K562 (cell line): Measurements from ENCODE around the gene AGRN. TPM values are rescaled to one million over a fixed set of nuclear protein-coding genes. Genes with fewer than 3 reads are reported as not detected.

Experiments
- ATAC-seq: fragments of 200-7000 bp; cut with Tn5 transposase; 3 replicates; pipeline ENCODE4 v1.9.1; 2020; ENCODE audit warnings: moderate library complexity
- BruUV-seq: library from RNA; stranded (reverse); fragments of 400-500 nt; replicated peaks from 2 replicates; lab custom pipeline; 2021; lab: Mats Ljungman, UMichigan
- CTCF ChIA-PET: fragments of 300-600 bp; formaldehyde crosslinking; extraction: SDS; loops from one replicate; lab custom pipeline; 2021; ENCODE audit warnings: low intra/inter-chr PET ratio; lab: Yijun Ruan, JAX
- POLR2A ChIA-PET: fragments of 300-600, 350-650 bp; sonication (Branson Sonifier 250); formaldehyde crosslinking; extraction: SDS; loops from one replicate; lab custom pipeline; 2021; ENCODE audit warnings: antibody characterized with exemption, inconsistent platforms; lab: Yijun Ruan, JAX
- DNase-seq, 4 experiments: peaks; one replicate each; pipeline versions ENCODE4 v3.0.0 to v3.0.0-alpha.2; 2011 to 2018; ENCODE audit warnings: low spot score in 3 of 4, mixed read lengths in 3 of 4; ENCODE audit errors: extremely low read depth in 1 of 4
- FAIRE-seq: peaks from 2 replicates; lab custom pipeline; 2011; peaks lifted over from hg19 to GRCh38; lab: Jason Lieb, UNC
- H2AFZ ChIP-seq: 2 replicates; pipeline ENCODE4 v1.6.0; 2011; ENCODE audit warnings: low read depth, low read length, control low read depth, inconsistent platforms
- H3K27ac ChIP-seq: fragments of 200-600 bp; 3 replicates; pipeline ENCODE4 v1.8.0; 2011; ENCODE audit warnings: low read depth, mild to moderate bottlenecking, control low read depth, inconsistent platforms, low read length, moderate library complexity, mixed read lengths; ENCODE audit errors: extremely low read depth
- H3K27me3 ChIP-seq, 2 experiments: fragments of 300-600 bp in 1 of 2; 2 replicates in 1 of 2; 3 replicates in 1 of 2; pipeline versions ENCODE4 v1.6.0 to v1.8.0; 2011; ENCODE audit warnings: inconsistent platforms in 2 of 2, low read length in 2 of 2, mild to moderate bottlenecking in 1 of 2, mixed read lengths in 1 of 2, moderate library complexity in 1 of 2; ENCODE audit not compliant: control insufficient read depth in 2 of 2, insufficient read depth in 2 of 2
- H3K36me3 ChIP-seq: fragments of 300-600 bp; 3 replicates; pipeline ENCODE4 v1.8.0; 2011; ENCODE audit warnings: mild to moderate bottlenecking, low read length, inconsistent platforms; ENCODE audit not compliant: control insufficient read depth, insufficient read depth
- H3K4me1 ChIP-seq, 2 experiments: fragments of 200-600 bp in 1 of 2; replicated peaks in 1 of 2; 2 replicates in 1 of 2; 3 replicates in 1 of 2; pipeline versions ENCODE4 v1.5.1 to v1.8.0; 2011; ENCODE audit warnings: inconsistent platforms in 2 of 2, low read length in 2 of 2, mild to moderate bottlenecking in 1 of 2, mixed read lengths in 1 of 2, moderate library complexity in 1 of 2; ENCODE audit not compliant: control insufficient read depth in 2 of 2, insufficient read depth in 2 of 2
- H3K4me2 ChIP-seq: 2 replicates; pipeline ENCODE4 v1.6.1; 2011; ENCODE audit warnings: low read length, control low read depth, inconsistent platforms, mixed read lengths; ENCODE audit not compliant: insufficient read depth
- H3K4me3 ChIP-seq: fragments of 200-600 bp; sonication (generic), shearing (Covaris generic); 2 replicates; pipeline ENCODE4 v1.5.1; 2016; ENCODE audit warnings: control low read depth, inconsistent platforms
- H3K79me2 ChIP-seq: fragments of 200-600 bp; 3 replicates; pipeline ENCODE4 v1.8.0; 2011; ENCODE audit warnings: low read length, inconsistent platforms; ENCODE audit not compliant: control insufficient read depth, insufficient read depth
- H3K9ac ChIP-seq, 2 experiments: 2 replicates each; pipeline versions ENCODE4 v1.6.0 to v1.6.1; 2011; ENCODE audit warnings: low read depth in 2 of 2, low read length in 2 of 2, control low read depth in 1 of 2, inconsistent platforms in 1 of 2, mild to moderate bottlenecking in 1 of 2, mixed read lengths in 1 of 2; ENCODE audit not compliant: insufficient read depth in 1 of 2
- H3K9me1 ChIP-seq: one replicate; pipeline ENCODE4 v1.6.0; 2011; ENCODE audit warnings: inconsistent platforms, mild to moderate bottlenecking, low read length, moderate library complexity; ENCODE audit not compliant: control insufficient read depth, insufficient read depth
- H3K9me3 ChIP-seq: replicated peaks from 2 replicates; pipeline ENCODE4 v1.5.1; 2011; ENCODE audit warnings: low read depth, low read length, inconsistent platforms; ENCODE audit not compliant: control insufficient read depth, insufficient read depth
- H4K20me1 ChIP-seq: replicated peaks from 2 replicates; pipeline ENCODE4 v1.6.1; 2011; ENCODE audit warnings: low read length, inconsistent platforms, mixed read lengths; ENCODE audit not compliant: control insufficient read depth, insufficient read depth
- ATF3 ChIP-seq, 2 experiments: fragments of 450-650 bp in 1 of 2; sonication (generic) in 1 of 2; formaldehyde crosslinking in 1 of 2; IDR thresholded peaks in 1 of 2; conservative IDR thresholded peaks in 1 of 2; 2 replicates each; pipeline versions ENCODE4 v1.6.1 to v1.8.1; 2016 to 2023; ENCODE audit warnings: mild to moderate bottlenecking in 2 of 2, moderate library complexity in 2 of 2, inconsistent platforms in 1 of 2, missing genetic modification reagents in 1 of 2
- ATF4 ChIP-seq: fragments of 450-650 bp; formaldehyde crosslinking; IDR thresholded peaks from 2 replicates; pipeline ENCODE4 v1.4.0; 2022; ENCODE audit warnings: mild to moderate bottlenecking, moderate library complexity
- KDM5B ChIP-seq: fragments of 200-600 bp; sonication (generic); IDR thresholded peaks from 2 replicates; pipeline ENCODE4 v1.6.1; 2012; ENCODE audit warnings: low read depth, mild to moderate bottlenecking, moderate library complexity, low read length, control low read depth, inconsistent platforms; ENCODE audit not compliant: insufficient replicate concordance
- SMAD1 ChIP-seq: fragments of 150-350 bp; IDR thresholded peaks from 2 replicates; pipeline ENCODE4 v1.6.1; 2014; ENCODE audit warnings: low read length, low read depth; ENCODE audit not compliant: partially characterized antibody
- TEAD4 ChIP-seq, 2 experiments: sonication (generic) in 1 of 2; formaldehyde crosslinking in 1 of 2; IDR thresholded peaks; 2 replicates each; pipeline versions ENCODE4 v1.6.1 to v1.8.0; 2012 to 2022; ENCODE audit warnings: borderline replicate concordance in 1 of 2, inconsistent platforms in 1 of 2, low read length in 1 of 2, mild to moderate bottlenecking in 1 of 2, missing genetic modification reagents in 1 of 2
- TRIM24 ChIP-seq, 2 experiments: fragments of 450-650 bp; IDR thresholded peaks; 2 replicates each; pipeline ENCODE4 v1.6.1; 2016
- TRIM28 ChIP-seq: fragments of 450-650 bp; IDR thresholded peaks from 2 replicates; pipeline ENCODE4 v1.6.1; 2017
- ZFX ChIP-seq: sonication (generic); formaldehyde crosslinking; IDR thresholded peaks from 2 replicates; pipeline ENCODE4 v1.8.0; 2022; ENCODE audit warnings: mild to moderate bottlenecking, missing genetic modification reagents, moderate library complexity
- ZNF23 ChIP-seq: fragments of 250-450 bp; sonication (Bioruptor Pico); IDR thresholded peaks from 2 replicates; pipeline ENCODE4 v1.4.0; 2020; ENCODE audit warnings: mild to moderate bottlenecking
- ZNF407 ChIP-seq: fragments of 450-650 bp; IDR thresholded peaks from 2 replicates; pipeline ENCODE4 v1.6.1; 2016; ENCODE audit warnings: low read depth
- ZNF76 ChIP-seq: fragments of 250-450 bp; sonication (Bioruptor Pico); IDR thresholded peaks from 2 replicates; pipeline ENCODE4 v1.4.0; 2020; ENCODE audit warnings: mild to moderate bottlenecking, moderate library complexity, borderline replicate concordance
- ZNF79 ChIP-seq: fragments of 250-450 bp; sonication (Bioruptor Pico); IDR thresholded peaks from 2 replicates; pipeline ENCODE4 v1.4.0; 2020; ENCODE audit warnings: low read depth, mild to moderate bottlenecking, moderate library complexity
- WGBS: fragments of 100-300 bp; shearing (Covaris generic); methylation state at CpG from one replicate; pipeline ENCODE4 v1.1.6; 2016; ENCODE audit warnings: low coverage, mixed read lengths; ENCODE audit not compliant: insufficient coverage; ENCODE audit errors: missing lambda C conversion rate; 5-methylcytosine and 5-hydroxymethylcytosine counted together
- in situ Hi-C: fragments of 300-500 bp; cut with MboI; formaldehyde crosslinking; loops from 4 replicates; pipeline ENCODE4 v1.15.0; 2018; ENCODE audit warnings: inconsistent platforms, mixed read lengths
- intact Hi-C: fragments of 100-400 bp; cut with micrococcal nuclease; formaldehyde crosslinking; loops from 2 replicates; pipeline ENCODE4 v1.14.2; 2022
- polyA plus RNA-seq, 8 experiments: library from polyadenylated mRNA; depleted of rRNA in 4 of 8; stranded (reverse) in 5 of 8; unstranded in 3 of 8; fragments of >200 nt; fragmentation: Nextera tagmentation in 2 of 8; fragmentation: Illumina TruSeq in 1 of 8; extraction: Ambion mirVana in 2 of 8; extraction: Trizol in 1 of 8; gene quantifications; 2 replicates each; pipeline versions ENCODE4 v1.2.1 to v1.2.3, GENCODE V29; 2011 to 2014; ENCODE audit warnings: inconsistent platforms in 1 of 8, missing spikeins in 1 of 8
- total RNA-seq, 7 experiments: library from RNA; depleted of rRNA in 6 of 7; stranded (reverse); fragments of >200 nt in 6 of 7; fragmentation: Illumina TruSeq in 2 of 7; extraction: Trizol in 2 of 7; gene quantifications; 2 replicates each; pipeline versions ENCODE4 v1.2.1 to v1.2.3, GENCODE V29; 2011 to 2021; ENCODE audit warnings: low replicate concordance in 1 of 7

AGRN gene
- total and polyA plus RNA-seq, 9 of the 15 experiments (the other 6 are each of a cell fraction or from before 2014, with no cell fraction given) = 0.04 to 111 (median 18.1) TPM

GRCh38 chr1:985126-985525, 34.8 kb upstream of the AGRN start:
- ATAC-seq (no peak), DNase-seq (no peak), FAIRE-seq (no peak)
- peaks cover 7% of the 10 kb centered on the region for H4K20me1 ChIP-seq
- no peak overlapping the region for H3K9ac ChIP-seq
- peaks cover 0 to 40% of the 10 kb centered on the region in 2 experiments; a peak in 2 of 5 replicates for H3K4me1 ChIP-seq
- no peak overlapping the region for H3K4me2 ChIP-seq
- no peak overlapping the region for H3K27ac ChIP-seq
- in situ Hi-C loops = loop anchor here (10.0 kb wide), 1 partner anchor 80 kb away; no protein-coding TSS in a partner anchor
- 29% methylated on average over 13 of the region's 13 CpGs for WGBS
- no peak overlapping the region for H2AFZ ChIP-seq
- POLR2A ChIA-PET = interaction anchor here (1.0 kb wide), 1 partner anchor 12 kb away, joined by 6 read pairs; no protein-coding TSS in a partner anchor
- BruUV-seq = no TSS peak
- no peaks in the 10 kb centered on the region for H3K79me2 ChIP-seq
- CTCF ChIA-PET = interaction anchor here (0.6 to 2.9 kb wide), 5 partner anchors 16 to 955 kb away, joined by 3 to 27 read pairs (median 8); no protein-coding TSS in a partner anchor
- no peaks in the 10 kb centered on the region for H3K36me3 ChIP-seq
- intact Hi-C loops = loop anchor here (10.0 kb wide), 1 partner anchor 310 kb away; no protein-coding TSS in a partner anchor
- TF ChIP-seq KDM5B (no peak), ATF3 (IDR thresholded peaks at IDR 0.05) (no peak), ATF3 (CRISPR knock-in tag; conservative IDR thresholded peaks at IDR 0.05) (no peak), TEAD4 (IDR thresholded peaks at IDR 0.05; ENCODE audit: low read length) (no peak), TEAD4 (CRISPR knock-in tag; IDR thresholded peaks at IDR 0.05; ENCODE audit: borderline replicate concordance) (no peak), ZNF407 (no peak), TRIM24 (IDR thresholded peaks at IDR 0.05) (no peak), ZFX (no peak), ZNF76 (CRISPR knock-in tag) (no peak), ATF4 (CRISPR knock-in tag) (no peak), ZNF79 (CRISPR knock-in tag) (no peak), TRIM28 (no peak), SMAD1 (no peak), ZNF23 (CRISPR knock-in tag) (no peak)
- no peaks in the 10 kb centered on the region for H3K9me1 ChIP-seq
- H3K4me3 ChIP-seq = no peak overlapping the region
- no peaks in the 10 kb centered on the region for H3K9me3 ChIP-seq
- peaks cover 41 to 46% of the 10 kb centered on the region in 2 experiments; a peak in 4 of 5 replicates for H3K27me3 ChIP-seq
